Body of pancreas (tissue), 4 donors: ENCODE data around the gene ODAD3. TPM values are rescaled to one million over a fixed set of nuclear protein-coding genes. Genes with fewer than 3 reads are reported as not detected.

Source experiments
- ATAC-seq: fragments of 150-250 bp; one replicate; pipeline ENCODE4 v1.9.1; 2016
- DNase-seq, 4 donors: peaks; one replicate each; pipeline ENCODE4 v3.0.0-alpha.2; 2019
- H3K27ac ChIP-seq, 4 donors: fragments of 200-600 bp; sonication (generic); 1 replicate in 3 of 4; 2 replicates in 1 of 4; pipeline versions ENCODE4 v1.5.1 to v1.6.1; 2016 to 2019; ENCODE audit warnings: mild to moderate bottlenecking in 1 of 4, mixed read lengths in 1 of 4, moderate library complexity in 1 of 4
- H3K27me3 ChIP-seq, 2 donors: fragments of 200-600 bp; sonication (generic); one replicate each; pipeline ENCODE4 v1.6.0; 2016; ENCODE audit warnings: mild to moderate bottlenecking in 1 of 2
- H3K36me3 ChIP-seq, 2 donors: fragments of 200-600 bp; sonication (generic); replicated peaks in 1 of 2; 2 replicates each; pipeline ENCODE4 v1.5.1; 2016; ENCODE audit warnings: low read depth in 2 of 2; ENCODE audit not compliant: insufficient read depth in 1 of 2
- H3K4me1 ChIP-seq: fragments of 200-600 bp; sonication (generic); one replicate; pipeline ENCODE4 v1.6.0; 2016
- H3K4me3 ChIP-seq, 2 donors: fragments of 200-600 bp; sonication (generic); 1 replicate in 1 of 2; 2 replicates in 1 of 2; pipeline ENCODE4 v1.5.1; 2016 to 2019
- H3K9me3 ChIP-seq, 3 donors: fragments of 200-600 bp; sonication (generic); 1 replicate in 2 of 3; 2 replicates in 1 of 3; pipeline ENCODE4 v1.5.1; 2016
- CTCF ChIP-seq, 7 experiments: fragments of 450-650 bp in 4 of 7; fragments of 200-600 bp in 3 of 7; sonication (generic) in 3 of 7; IDR thresholded peaks; one replicate each; pipeline ENCODE4 v1.5.1; 2016 to 2019; ENCODE audit warnings: antibody characterized with exemption in 7 of 7
- POLR2A ChIP-seq, 3 donors: fragments of 450-650 bp; IDR thresholded peaks; one replicate each; pipeline ENCODE4 v1.6.1; 2016; ENCODE audit warnings: antibody characterized with exemption in 3 of 3, mild to moderate bottlenecking in 2 of 3
- WGBS, 2 donors: methylation state at CpG; one replicate each; pipeline ENCODE4 v1.1.5; 2017; 5-methylcytosine and 5-hydroxymethylcytosine counted together
- intact Hi-C: fragments of 100-400 bp; cut with DNase I; formaldehyde crosslinking; loops from one replicate; pipeline ENCODE4 v1.15.1; 2023
- total RNA-seq, 2 donors: library from RNA; depleted of rRNA; stranded (reverse); fragments of >200 nt; gene quantifications; one replicate each; pipeline ENCODE4 v1.1.0, GENCODE V29; 2016

ODAD3 gene
- total RNA-seq, 2 donors from 2014 or later: 0.26 TPM; not detected in 1

DNA sequence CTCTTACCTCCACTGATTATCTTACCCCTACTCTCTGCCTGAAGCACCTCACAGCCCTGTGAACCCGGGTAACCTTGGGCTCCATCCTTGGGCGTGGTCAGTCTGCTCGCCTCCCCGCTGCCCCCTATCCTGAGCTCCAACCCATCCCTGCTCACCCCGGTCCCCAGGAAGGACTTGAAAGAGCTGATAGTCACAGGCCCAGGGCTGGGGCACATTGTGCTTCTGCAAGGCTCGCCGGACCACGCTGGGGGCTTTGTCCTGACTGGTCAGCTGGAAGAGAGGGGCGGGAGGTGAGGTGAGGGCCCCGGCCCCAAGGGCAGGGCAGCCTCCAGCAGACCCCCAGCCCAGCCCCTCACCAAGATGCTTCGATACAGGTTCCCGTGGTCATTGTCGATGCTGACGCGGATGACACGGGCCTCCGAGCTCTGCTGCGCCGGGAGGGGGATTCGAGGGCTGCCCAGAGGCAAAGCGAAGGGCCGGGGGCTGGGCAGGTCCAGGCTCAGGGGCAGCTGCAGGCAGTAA is 37.8 kb downstream of the ODAD3 start:
- Histone ChIP-seq H3K27ac (no peak overlapping the region), H3K4me1 (no peaks in the 10 kb centered on the region), H3K27me3 (no peaks in the 10 kb centered on the region), H3K4me3 (no peak overlapping the region), H3K36me3 (peaks cover 0 to 3% of the 10 kb centered on the region in 2 donors), H3K9me3 (no peaks in the 10 kb centered on the region)
- intact Hi-C loops: no loop called here
- no peak for ATAC-seq
- TF ChIP-seq POLR2A (IDR thresholded peaks at IDR 0.05): no peak
- TF ChIP-seq CTCF (IDR thresholded peaks at IDR 0.05): no peak
- 92 to 96% methylated on average over 8 to 11 of the region's 22 CpGs for WGBS, 2 donors
- no peak for DNase-seq

DNA sequence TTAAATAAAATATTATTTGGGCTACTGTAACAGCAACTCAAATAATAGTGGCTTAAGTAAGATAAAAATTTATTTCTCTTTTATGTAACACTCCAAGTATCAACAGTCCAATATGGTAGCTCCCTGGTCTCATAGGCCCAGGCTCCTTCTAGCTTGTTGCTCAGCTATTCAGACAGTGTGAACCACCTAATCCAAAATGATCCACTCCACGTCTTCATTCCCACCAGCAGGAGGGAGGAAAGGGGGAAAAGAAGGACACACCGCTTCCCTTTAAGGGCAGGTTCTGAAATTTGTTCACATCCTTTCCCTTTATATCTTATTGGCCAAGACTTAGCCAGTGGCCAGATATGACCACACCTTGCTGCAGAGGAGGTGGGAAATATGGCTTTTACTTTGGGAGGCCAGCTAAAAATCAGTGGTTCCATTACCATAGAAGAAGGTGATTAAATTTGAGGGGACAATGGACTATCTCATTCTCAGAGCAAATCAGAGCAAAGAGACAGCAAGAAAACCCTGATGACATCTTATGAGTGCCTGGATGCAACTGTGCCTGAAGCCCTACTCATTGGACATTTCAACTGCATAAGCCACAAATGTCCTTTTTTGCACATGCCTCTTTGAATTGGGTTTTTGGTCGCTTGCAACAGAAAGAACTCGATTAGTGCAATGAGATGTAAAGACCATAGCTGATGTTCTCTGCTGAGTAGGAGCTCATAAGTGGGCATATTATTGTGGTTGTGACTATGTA is 43.8 kb downstream of the ODAD3 start:
- WGBS, 2 donors: 76 to 89% methylated on average over 4 of the region's 4 CpGs
- Histone ChIP-seq H3K9me3 (no peaks in the 10 kb centered on the region), H3K4me1 (no peaks in the 10 kb centered on the region), H3K27me3 (no peaks in the 10 kb centered on the region), H3K27ac (no peak overlapping the region), H3K4me3 (no peak overlapping the region), H3K36me3 (peaks cover 0 to 3% of the 10 kb centered on the region in 2 donors)
- intact Hi-C loops: no loop called here
- ATAC-seq (no peak), DNase-seq (no peak)
- no peak for TF ChIP-seq CTCF (IDR thresholded peaks at IDR 0.05)
- TF ChIP-seq POLR2A (IDR thresholded peaks at IDR 0.05): no peak

GRCh38 chr19:11390359-11390758 is 44.6 kb downstream of the ODAD3 start:
- Histone ChIP-seq H3K9me3 (no peaks in the 10 kb centered on the region), H3K27ac (no peak overlapping the region), H3K4me3 (no peak overlapping the region), H3K27me3 (no peaks in the 10 kb centered on the region), H3K36me3 (peaks cover 0 to 3% of the 10 kb centered on the region in 2 donors), H3K4me1 (no peaks in the 10 kb centered on the region)
- no peak for ATAC-seq
- WGBS, 2 donors: 90 to 95% methylated on average over 2 of the region's 2 CpGs
- intact Hi-C loops: no loop called here
- no peak for DNase-seq
- TF ChIP-seq POLR2A (IDR thresholded peaks at IDR 0.05) (no peak), CTCF (IDR thresholded peaks at IDR 0.05) (no peak)

GRCh38 chr19:11387162-11388034 is 47.5 kb downstream of the ODAD3 start:
- Histone ChIP-seq H3K4me3 (no peak overlapping the region), H3K9me3 (no peaks in the 10 kb centered on the region), H3K4me1 (peaks cover 19% of the 10 kb centered on the region), H3K27ac (no peak overlapping the region), H3K36me3 (no peaks in the 10 kb centered on the region), H3K27me3 (no peaks in the 10 kb centered on the region)
- TF ChIP-seq POLR2A (IDR thresholded peaks at IDR 0.05) (no peak), CTCF (IDR thresholded peaks at IDR 0.05) (no peak)
- intact Hi-C loops: no loop called here
- 70 to 76% methylated on average over 19 of the region's 19 CpGs for WGBS, 2 donors
- ATAC-seq (no peak), DNase-seq (no peak)
